K562 (cell line): ENCODE measurements around the gene DIPK1B. TPM values are rescaled to one million over a fixed set of nuclear protein-coding genes. Genes with fewer than 3 reads are reported as not detected.

Experiments used
- ATAC-seq: fragments of 200-7000 bp; cut with Tn5 transposase; 3 replicates; pipeline ENCODE4 v1.9.1; 2020; ENCODE audit warnings: moderate library complexity
- BruUV-seq: library from RNA; stranded (reverse); fragments of 400-500 nt; replicated peaks from 2 replicates; lab custom pipeline; 2021; lab: Mats Ljungman, UMichigan
- CTCF ChIA-PET: fragments of 300-600 bp; formaldehyde crosslinking; extraction: SDS; loops from one replicate; lab custom pipeline; 2021; ENCODE audit warnings: low intra/inter-chr PET ratio; lab: Yijun Ruan, JAX
- POLR2A ChIA-PET: fragments of 300-600, 350-650 bp; sonication (Branson Sonifier 250); formaldehyde crosslinking; extraction: SDS; loops from one replicate; lab custom pipeline; 2021; ENCODE audit warnings: antibody characterized with exemption, inconsistent platforms; lab: Yijun Ruan, JAX
- DNase-seq, 4 experiments: peaks; one replicate each; pipeline versions ENCODE4 v3.0.0 to v3.0.0-alpha.2; 2011 to 2018; ENCODE audit warnings: low spot score in 3 of 4, mixed read lengths in 3 of 4; ENCODE audit errors: extremely low read depth in 1 of 4
- FAIRE-seq: peaks from 2 replicates; lab custom pipeline; 2011; peaks lifted over from hg19 to GRCh38; lab: Jason Lieb, UNC
- H2AFZ ChIP-seq: 2 replicates; pipeline ENCODE4 v1.6.0; 2011; ENCODE audit warnings: low read depth, low read length, control low read depth, inconsistent platforms
- H3K27ac ChIP-seq: fragments of 200-600 bp; 3 replicates; pipeline ENCODE4 v1.8.0; 2011; ENCODE audit warnings: low read depth, mild to moderate bottlenecking, control low read depth, inconsistent platforms, low read length, moderate library complexity, mixed read lengths; ENCODE audit errors: extremely low read depth
- H3K27me3 ChIP-seq, 2 experiments: fragments of 300-600 bp in 1 of 2; 2 replicates in 1 of 2; 3 replicates in 1 of 2; pipeline versions ENCODE4 v1.6.0 to v1.8.0; 2011; ENCODE audit warnings: inconsistent platforms in 2 of 2, low read length in 2 of 2, mild to moderate bottlenecking in 1 of 2, mixed read lengths in 1 of 2, moderate library complexity in 1 of 2; ENCODE audit not compliant: control insufficient read depth in 2 of 2, insufficient read depth in 2 of 2
- H3K36me3 ChIP-seq: fragments of 300-600 bp; 3 replicates; pipeline ENCODE4 v1.8.0; 2011; ENCODE audit warnings: mild to moderate bottlenecking, low read length, inconsistent platforms; ENCODE audit not compliant: control insufficient read depth, insufficient read depth
- H3K4me1 ChIP-seq, 2 experiments: fragments of 200-600 bp in 1 of 2; replicated peaks in 1 of 2; 2 replicates in 1 of 2; 3 replicates in 1 of 2; pipeline versions ENCODE4 v1.5.1 to v1.8.0; 2011; ENCODE audit warnings: inconsistent platforms in 2 of 2, low read length in 2 of 2, mild to moderate bottlenecking in 1 of 2, mixed read lengths in 1 of 2, moderate library complexity in 1 of 2; ENCODE audit not compliant: control insufficient read depth in 2 of 2, insufficient read depth in 2 of 2
- H3K4me2 ChIP-seq: 2 replicates; pipeline ENCODE4 v1.6.1; 2011; ENCODE audit warnings: low read length, control low read depth, inconsistent platforms, mixed read lengths; ENCODE audit not compliant: insufficient read depth
- H3K4me3 ChIP-seq: fragments of 200-600 bp; sonication (generic), shearing (Covaris generic); 2 replicates; pipeline ENCODE4 v1.5.1; 2016; ENCODE audit warnings: control low read depth, inconsistent platforms
- H3K79me2 ChIP-seq: fragments of 200-600 bp; 3 replicates; pipeline ENCODE4 v1.8.0; 2011; ENCODE audit warnings: low read length, inconsistent platforms; ENCODE audit not compliant: control insufficient read depth, insufficient read depth
- H3K9ac ChIP-seq, 2 experiments: 2 replicates each; pipeline versions ENCODE4 v1.6.0 to v1.6.1; 2011; ENCODE audit warnings: low read depth in 2 of 2, low read length in 2 of 2, control low read depth in 1 of 2, inconsistent platforms in 1 of 2, mild to moderate bottlenecking in 1 of 2, mixed read lengths in 1 of 2; ENCODE audit not compliant: insufficient read depth in 1 of 2
- H3K9me1 ChIP-seq: one replicate; pipeline ENCODE4 v1.6.0; 2011; ENCODE audit warnings: inconsistent platforms, mild to moderate bottlenecking, low read length, moderate library complexity; ENCODE audit not compliant: control insufficient read depth, insufficient read depth
- H3K9me3 ChIP-seq: replicated peaks from 2 replicates; pipeline ENCODE4 v1.5.1; 2011; ENCODE audit warnings: low read depth, low read length, inconsistent platforms; ENCODE audit not compliant: control insufficient read depth, insufficient read depth
- H4K20me1 ChIP-seq: replicated peaks from 2 replicates; pipeline ENCODE4 v1.6.1; 2011; ENCODE audit warnings: low read length, inconsistent platforms, mixed read lengths; ENCODE audit not compliant: control insufficient read depth, insufficient read depth
- BMI1 ChIP-seq: fragments of 150-350 bp; IDR thresholded peaks from 2 replicates; pipeline ENCODE4 v1.6.1; 2014; ENCODE audit warnings: low read length
- EZH2 ChIP-seq: IDR thresholded peaks from 2 replicates; pipeline ENCODE4 v1.6.1; 2012; ENCODE audit warnings: low read depth, mild to moderate bottlenecking, inconsistent platforms, low read length, borderline replicate concordance
- KDM2B ChIP-seq: fragments of 250-450 bp; sonication (Bioruptor Pico); IDR thresholded peaks from 2 replicates; pipeline ENCODE4 v1.8.0; 2021; ENCODE audit warnings: mild to moderate bottlenecking, moderate library complexity
- MED1 ChIP-seq: sonication (generic); formaldehyde crosslinking; IDR thresholded peaks from 2 replicates; pipeline ENCODE4 v1.8.1; 2023; ENCODE audit warnings: missing genetic modification reagents, borderline replicate concordance
- POLR2H ChIP-seq: IDR thresholded peaks from 2 replicates; pipeline ENCODE4 v1.6.1; 2016; ENCODE audit warnings: missing genetic modification characterization, low read depth, mild to moderate bottlenecking, control low read depth, missing compliant biosample characterization, moderate library complexity
- PTTG1 ChIP-seq: fragments of 450-650 bp; IDR thresholded peaks from 2 replicates; pipeline ENCODE4 v1.6.1; 2016; ENCODE audit warnings: low read depth, mild to moderate bottlenecking, missing genetic modification characterization, missing compliant biosample characterization
- RBM39 ChIP-seq: fragments of 200-400 bp; formaldehyde crosslinking; optimal IDR thresholded peaks from 2 replicates; pipeline ENCODE3; 2018; ENCODE audit warnings: low read depth, low read length
- RUNX1 ChIP-seq: sonication (generic); IDR thresholded peaks from 2 replicates; pipeline ENCODE4 v1.6.1; 2016; ENCODE audit warnings: antibody characterized with exemption, low read depth
- SMAD3 ChIP-seq: fragments of 450-650 bp; formaldehyde crosslinking; conservative IDR thresholded peaks from 2 replicates; pipeline ENCODE4 v1.4.0; 2020; ENCODE audit warnings: mild to moderate bottlenecking
- SRSF9 ChIP-seq: fragments of 200-400 bp; formaldehyde crosslinking; IDR thresholded peaks from 2 replicates; pipeline ENCODE4 v1.6.1; 2017; ENCODE audit warnings: low read depth, low read length, borderline replicate concordance
- XRCC4 ChIP-seq: IDR thresholded peaks from one replicate; pipeline ENCODE4 v1.6.1; 2011; ENCODE audit not compliant: insufficient read depth, insufficient read length; ENCODE audit errors: extremely low read depth
- ZNF316 ChIP-seq: fragments of 450-650 bp; IDR thresholded peaks from 2 replicates; pipeline ENCODE4 v1.6.1; 2016
- ZNF408 ChIP-seq: fragments of 250-450 bp; sonication (Bioruptor Pico); IDR thresholded peaks from 2 replicates; pipeline ENCODE4 v1.4.0; 2020; ENCODE audit warnings: low read depth, mild to moderate bottlenecking, moderate library complexity
- ZNF785 ChIP-seq: fragments of 250-450 bp; sonication (Bioruptor Pico); IDR thresholded peaks from 2 replicates; pipeline ENCODE4 v1.4.0; 2020; ENCODE audit warnings: mild to moderate bottlenecking
- ZNF79 ChIP-seq: fragments of 250-450 bp; sonication (Bioruptor Pico); IDR thresholded peaks from 2 replicates; pipeline ENCODE4 v1.4.0; 2020; ENCODE audit warnings: low read depth, mild to moderate bottlenecking, moderate library complexity
- WGBS: fragments of 100-300 bp; shearing (Covaris generic); methylation state at CpG from one replicate; pipeline ENCODE4 v1.1.6; 2016; ENCODE audit warnings: low coverage, mixed read lengths; ENCODE audit not compliant: insufficient coverage; ENCODE audit errors: missing lambda C conversion rate; 5-methylcytosine and 5-hydroxymethylcytosine counted together
- in situ Hi-C: fragments of 300-500 bp; cut with MboI; formaldehyde crosslinking; loops from 4 replicates; pipeline ENCODE4 v1.15.0; 2018; ENCODE audit warnings: inconsistent platforms, mixed read lengths
- intact Hi-C: fragments of 100-400 bp; cut with micrococcal nuclease; formaldehyde crosslinking; loops from 2 replicates; pipeline ENCODE4 v1.14.2; 2022
- polyA plus RNA-seq, 8 experiments: library from polyadenylated mRNA; depleted of rRNA in 4 of 8; stranded (reverse) in 5 of 8; unstranded in 3 of 8; fragments of >200 nt; fragmentation: Nextera tagmentation in 2 of 8; fragmentation: Illumina TruSeq in 1 of 8; extraction: Ambion mirVana in 2 of 8; extraction: Trizol in 1 of 8; gene quantifications; 2 replicates each; pipeline versions ENCODE4 v1.2.1 to v1.2.3, GENCODE V29; 2011 to 2014; ENCODE audit warnings: inconsistent platforms in 1 of 8, missing spikeins in 1 of 8
- total RNA-seq, 7 experiments: library from RNA; depleted of rRNA in 6 of 7; stranded (reverse); fragments of >200 nt in 6 of 7; fragmentation: Illumina TruSeq in 2 of 7; extraction: Trizol in 2 of 7; gene quantifications; 2 replicates each; pipeline versions ENCODE4 v1.2.1 to v1.2.3, GENCODE V29; 2011 to 2021; ENCODE audit warnings: low replicate concordance in 1 of 7
- TF ChIP-seq, protein P1 (sequence below): fragments of 450-650 bp; formaldehyde crosslinking; IDR thresholded peaks from 2 replicates; pipeline ENCODE4 v1.4.0; 2022; ENCODE audit warnings: missing genetic modification characterization
- TF ChIP-seq, protein P2 (sequence below): fragments of 250-450 bp; sonication (Bioruptor Pico); IDR thresholded peaks from 2 replicates; pipeline ENCODE4 v1.8.0; 2022; ENCODE audit warnings: inconsistent platforms
- TF ChIP-seq, protein P3 (sequence below): fragments of 450-650 bp; IDR thresholded peaks from 2 replicates; pipeline ENCODE4 v1.6.1; 2016; ENCODE audit warnings: missing biosample characterization, missing genetic modification characterization

The DIPK1B gene
- total and polyA plus RNA-seq, 9 of the 15 experiments (the other 6 are each of a cell fraction or from before 2014, with no cell fraction given) = 0.08 to 22.3 (median 5.9) TPM

DNA sequence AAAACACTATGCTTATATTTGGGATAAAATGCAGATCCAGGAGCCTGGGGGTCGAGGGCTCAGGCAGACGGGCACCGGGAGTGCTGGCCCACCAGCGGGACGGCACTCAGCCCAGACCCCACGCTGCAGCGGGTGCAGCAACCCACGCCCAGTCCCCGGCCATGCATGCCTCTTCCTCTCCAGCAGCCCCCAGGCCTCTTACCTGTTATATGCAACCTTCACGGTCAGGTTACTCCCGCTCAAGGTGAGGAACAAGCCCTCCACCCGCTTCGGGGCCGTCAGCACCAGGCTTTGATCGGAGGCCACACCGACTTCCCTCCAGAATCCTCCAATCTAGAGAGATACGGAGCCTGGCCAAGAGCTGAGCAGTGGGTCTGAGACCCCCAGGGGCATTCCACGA is 44.5 kb downstream of the DIPK1B start (continued):
- TF ChIP-seq, protein P1, sequence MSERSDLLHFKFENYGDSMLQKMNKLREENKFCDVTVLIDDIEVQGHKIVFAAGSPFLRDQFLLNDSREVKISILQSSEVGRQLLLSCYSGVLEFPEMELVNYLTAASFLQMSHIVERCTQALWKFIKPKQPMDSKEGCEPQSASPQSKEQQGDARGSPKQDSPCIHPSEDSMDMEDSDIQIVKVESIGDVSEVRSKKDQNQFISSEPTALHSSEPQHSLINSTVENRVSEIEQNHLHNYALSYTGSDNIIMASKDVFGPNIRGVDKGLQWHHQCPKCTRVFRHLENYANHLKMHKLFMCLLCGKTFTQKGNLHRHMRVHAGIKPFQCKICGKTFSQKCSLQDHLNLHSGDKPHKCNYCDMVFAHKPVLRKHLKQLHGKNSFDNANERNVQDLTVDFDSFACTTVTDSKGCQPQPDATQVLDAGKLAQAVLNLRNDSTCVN (CRISPR knock-in tag) = no peak
- TF ChIP-seq, all 486 proteins: peak for 0

DNA sequence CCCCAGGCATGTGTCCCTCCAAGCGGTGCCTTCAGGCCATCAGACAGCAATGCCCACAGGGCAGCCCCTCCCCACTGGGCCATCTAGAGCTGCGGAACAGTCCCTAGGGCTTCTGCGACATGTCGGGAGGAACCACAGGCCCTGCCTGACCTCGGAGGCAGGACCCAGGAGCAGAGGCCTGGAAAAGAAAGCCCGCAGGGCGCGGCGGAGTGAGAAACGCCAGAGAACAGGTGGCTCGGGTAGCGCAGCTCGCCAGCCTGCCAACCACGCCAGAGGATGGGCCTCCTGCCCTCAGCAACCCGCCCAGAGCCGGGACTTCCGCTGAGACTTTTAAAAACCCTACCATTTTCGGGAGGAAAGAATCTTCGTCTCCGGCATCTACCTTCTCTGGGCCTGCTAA is 45.0 kb downstream of the DIPK1B start:
- Histone ChIP-seq H3K4me3 (no peak overlapping the region), H3K4me2 (no peak overlapping the region), H3K27me3 (no peaks in the 10 kb centered on the region), H3K9ac (peak overlapping the region in 1 of 2 experiments; percentile 42; a peak in 1 of 4 replicates), H2AFZ (no peak overlapping the region), H3K9me1 (no peaks in the 10 kb centered on the region), H3K9me3 (peaks cover 7% of the 10 kb centered on the region), H3K36me3 (no peaks in the 10 kb centered on the region), H3K4me1 (peaks cover 1 to 71% of the 10 kb centered on the region in 2 experiments; a peak in 4 of 5 replicates), H3K27ac (no peak overlapping the region), H3K79me2 (no peaks in the 10 kb centered on the region), H4K20me1 (no peaks in the 10 kb centered on the region)
- ATAC-seq = no peak
- FAIRE-seq = no peak
- intact Hi-C loops (no loop called here), in situ Hi-C loops (no loop called here)
- CTCF ChIA-PET = no interaction called here
- DNase-seq = no peak
- BruUV-seq = no TSS peak
- POLR2A ChIA-PET = no interaction called here
- 70% methylated on average over 13 of the region's 20 CpGs for WGBS
- TF ChIP-seq ZNF785 (CRISPR knock-in tag) = no peak
- TF ChIP-seq BMI1 = no peak
- TF ChIP-seq, protein P2, sequence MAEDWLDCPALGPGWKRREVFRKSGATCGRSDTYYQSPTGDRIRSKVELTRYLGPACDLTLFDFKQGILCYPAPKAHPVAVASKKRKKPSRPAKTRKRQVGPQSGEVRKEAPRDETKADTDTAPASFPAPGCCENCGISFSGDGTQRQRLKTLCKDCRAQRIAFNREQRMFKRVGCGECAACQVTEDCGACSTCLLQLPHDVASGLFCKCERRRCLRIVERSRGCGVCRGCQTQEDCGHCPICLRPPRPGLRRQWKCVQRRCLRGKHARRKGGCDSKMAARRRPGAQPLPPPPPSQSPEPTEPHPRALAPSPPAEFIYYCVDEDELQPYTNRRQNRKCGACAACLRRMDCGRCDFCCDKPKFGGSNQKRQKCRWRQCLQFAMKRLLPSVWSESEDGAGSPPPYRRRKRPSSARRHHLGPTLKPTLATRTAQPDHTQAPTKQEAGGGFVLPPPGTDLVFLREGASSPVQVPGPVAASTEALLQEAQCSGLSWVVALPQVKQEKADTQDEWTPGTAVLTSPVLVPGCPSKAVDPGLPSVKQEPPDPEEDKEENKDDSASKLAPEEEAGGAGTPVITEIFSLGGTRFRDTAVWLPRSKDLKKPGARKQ (CRISPR knock-in tag) = no peak
- TF ChIP-seq, protein P3, sequence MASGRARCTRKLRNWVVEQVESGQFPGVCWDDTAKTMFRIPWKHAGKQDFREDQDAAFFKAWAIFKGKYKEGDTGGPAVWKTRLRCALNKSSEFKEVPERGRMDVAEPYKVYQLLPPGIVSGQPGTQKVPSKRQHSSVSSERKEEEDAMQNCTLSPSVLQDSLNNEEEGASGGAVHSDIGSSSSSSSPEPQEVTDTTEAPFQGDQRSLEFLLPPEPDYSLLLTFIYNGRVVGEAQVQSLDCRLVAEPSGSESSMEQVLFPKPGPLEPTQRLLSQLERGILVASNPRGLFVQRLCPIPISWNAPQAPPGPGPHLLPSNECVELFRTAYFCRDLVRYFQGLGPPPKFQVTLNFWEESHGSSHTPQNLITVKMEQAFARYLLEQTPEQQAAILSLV (tag) = no peak
- TF ChIP-seq KDM2B (CRISPR knock-in tag) = no peak
- TF ChIP-seq ZNF408 = no peak
- no peak for TF ChIP-seq SRSF9
- TF ChIP-seq PTTG1 (tag) = no peak
- TF ChIP-seq ZNF316 = no peak
- TF ChIP-seq ZNF79 (CRISPR knock-in tag) = no peak
- no peak for TF ChIP-seq RBM39
- TF ChIP-seq RUNX1 = no peak
- no peak for TF ChIP-seq XRCC4
- TF ChIP-seq POLR2H (tag) = no peak
- TF ChIP-seq MED1 (CRISPR knock-in tag) = no peak
- no peak for TF ChIP-seq SMAD3 (CRISPR knock-in tag)
- TF ChIP-seq EZH2 = no peak
